ENCODE data around the gene OR6C74. TPM values are rescaled to one million over a fixed set of nuclear protein-coding genes. Genes with fewer than 3 reads are reported as not detected.

OR6C74 gene
- total RNA-seq, 1 donor from 2014 or later, result not detected

DNA sequence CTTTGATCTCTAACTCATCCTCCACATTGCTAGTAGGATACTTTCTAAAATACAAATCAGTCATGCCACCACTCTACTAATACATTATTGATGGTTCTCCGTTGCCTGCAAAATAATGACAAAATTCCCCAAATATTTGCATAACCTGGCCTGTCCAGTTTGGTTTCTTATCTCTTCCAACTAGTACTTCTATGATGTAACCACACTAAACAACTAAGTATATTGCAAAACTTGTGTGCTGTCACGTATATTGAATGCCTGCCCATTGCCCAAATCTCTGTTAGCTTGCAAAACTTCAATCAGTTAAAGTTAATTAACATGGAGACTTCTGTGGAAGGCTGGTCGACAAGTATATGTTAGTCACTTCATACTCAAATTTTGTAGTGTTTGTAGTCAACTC lies 6.5 kb downstream of the OR6C74 start:
- TF ChIP-seq, protein P1, sequence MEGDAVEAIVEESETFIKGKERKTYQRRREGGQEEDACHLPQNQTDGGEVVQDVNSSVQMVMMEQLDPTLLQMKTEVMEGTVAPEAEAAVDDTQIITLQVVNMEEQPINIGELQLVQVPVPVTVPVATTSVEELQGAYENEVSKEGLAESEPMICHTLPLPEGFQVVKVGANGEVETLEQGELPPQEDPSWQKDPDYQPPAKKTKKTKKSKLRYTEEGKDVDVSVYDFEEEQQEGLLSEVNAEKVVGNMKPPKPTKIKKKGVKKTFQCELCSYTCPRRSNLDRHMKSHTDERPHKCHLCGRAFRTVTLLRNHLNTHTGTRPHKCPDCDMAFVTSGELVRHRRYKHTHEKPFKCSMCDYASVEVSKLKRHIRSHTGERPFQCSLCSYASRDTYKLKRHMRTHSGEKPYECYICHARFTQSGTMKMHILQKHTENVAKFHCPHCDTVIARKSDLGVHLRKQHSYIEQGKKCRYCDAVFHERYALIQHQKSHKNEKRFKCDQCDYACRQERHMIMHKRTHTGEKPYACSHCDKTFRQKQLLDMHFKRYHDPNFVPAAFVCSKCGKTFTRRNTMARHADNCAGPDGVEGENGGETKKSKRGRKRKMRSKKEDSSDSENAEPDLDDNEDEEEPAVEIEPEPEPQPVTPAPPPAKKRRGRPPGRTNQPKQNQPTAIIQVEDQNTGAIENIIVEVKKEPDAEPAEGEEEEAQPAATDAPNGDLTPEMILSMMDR (IDR thresholded peaks at IDR 0.05; ENCODE audit: unreplicated experiment), result no peak
- no peaks in the 10 kb centered on the region for H3K9me3 Mint-ChIP-seq (ENCODE audit: unreplicated experiment)
- DNase-seq (ENCODE audit: low spot score), result no peak
- H3K4me1 Mint-ChIP-seq (ENCODE audit: unreplicated experiment), result no peaks in the 10 kb centered on the region
- H3K36me3 Mint-ChIP-seq (ENCODE audit: low read depth, unreplicated experiment), result no peaks in the 10 kb centered on the region
- no peak overlapping the region for H3K4me3 Mint-ChIP-seq (ENCODE audit: unreplicated experiment)
- no peak overlapping the region for H3K27ac Mint-ChIP-seq (ENCODE audit: unreplicated experiment)
- H3K27me3 Mint-ChIP-seq (ENCODE audit: unreplicated experiment), result no peaks in the 10 kb centered on the region

DNA sequence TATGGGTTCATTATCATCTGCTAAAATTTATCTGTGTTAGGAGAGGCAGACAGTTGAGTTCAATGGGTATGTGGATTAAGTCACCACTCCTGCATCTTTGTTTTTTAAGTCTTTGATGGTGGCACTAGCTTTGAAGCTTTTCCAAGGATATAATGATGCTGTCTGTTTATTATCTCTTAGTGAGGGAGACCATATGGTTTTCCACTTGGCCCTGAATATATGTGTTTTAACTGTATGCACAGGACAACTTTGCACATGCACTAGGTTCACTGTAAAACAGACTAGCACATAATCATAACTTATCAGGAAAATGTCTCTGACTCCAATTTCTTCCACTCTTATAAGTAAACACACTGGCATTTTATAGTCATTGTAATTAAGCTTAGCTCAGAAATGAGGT lies 8.9 kb downstream of the OR6C74 start:
- TF ChIP-seq, protein P1 (IDR thresholded peaks at IDR 0.05; ENCODE audit: unreplicated experiment), result no peak
- H3K27me3 Mint-ChIP-seq (ENCODE audit: unreplicated experiment), result no peaks in the 10 kb centered on the region
- H3K27ac Mint-ChIP-seq (ENCODE audit: unreplicated experiment), result no peak overlapping the region
- no peaks in the 10 kb centered on the region for H3K36me3 Mint-ChIP-seq (ENCODE audit: low read depth, unreplicated experiment)
- no peaks in the 10 kb centered on the region for H3K4me1 Mint-ChIP-seq (ENCODE audit: unreplicated experiment)
- no peak for DNase-seq (ENCODE audit: low spot score)
- no peak overlapping the region for H3K4me3 Mint-ChIP-seq (ENCODE audit: unreplicated experiment)
- no peaks in the 10 kb centered on the region for H3K9me3 Mint-ChIP-seq (ENCODE audit: unreplicated experiment)

DNA sequence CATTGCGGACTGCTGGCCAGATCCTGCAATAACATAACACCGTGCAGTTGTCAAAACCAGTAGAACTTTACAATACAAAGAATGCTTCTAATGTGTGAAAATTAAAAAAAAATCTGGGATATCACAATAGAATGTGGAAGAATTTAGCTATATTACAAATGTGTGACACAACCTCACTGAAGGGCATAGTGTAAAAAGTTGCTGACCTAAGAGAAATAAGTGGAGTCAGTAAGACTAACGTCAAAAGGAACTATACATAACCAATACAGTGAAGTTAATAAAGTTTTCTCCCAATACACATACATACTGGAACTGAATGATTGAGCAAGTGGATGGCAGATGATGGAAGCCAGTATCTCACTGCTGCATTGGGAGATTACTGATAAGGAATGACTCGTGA lies 12.4 kb downstream of the OR6C74 start:
- H3K27ac Mint-ChIP-seq (ENCODE audit: unreplicated experiment), result no peak overlapping the region
- DNase-seq (ENCODE audit: low spot score), result no peak
- TF ChIP-seq, protein P1 (IDR thresholded peaks at IDR 0.05; ENCODE audit: unreplicated experiment), result no peak
- H3K4me3 Mint-ChIP-seq (ENCODE audit: unreplicated experiment), result no peak overlapping the region
- H3K36me3 Mint-ChIP-seq (ENCODE audit: low read depth, unreplicated experiment), result no peaks in the 10 kb centered on the region
- no peaks in the 10 kb centered on the region for H3K27me3 Mint-ChIP-seq (ENCODE audit: unreplicated experiment)
- H3K9me3 Mint-ChIP-seq (ENCODE audit: unreplicated experiment), result no peaks in the 10 kb centered on the region
- no peaks in the 10 kb centered on the region for H3K4me1 Mint-ChIP-seq (ENCODE audit: unreplicated experiment)

DNA sequence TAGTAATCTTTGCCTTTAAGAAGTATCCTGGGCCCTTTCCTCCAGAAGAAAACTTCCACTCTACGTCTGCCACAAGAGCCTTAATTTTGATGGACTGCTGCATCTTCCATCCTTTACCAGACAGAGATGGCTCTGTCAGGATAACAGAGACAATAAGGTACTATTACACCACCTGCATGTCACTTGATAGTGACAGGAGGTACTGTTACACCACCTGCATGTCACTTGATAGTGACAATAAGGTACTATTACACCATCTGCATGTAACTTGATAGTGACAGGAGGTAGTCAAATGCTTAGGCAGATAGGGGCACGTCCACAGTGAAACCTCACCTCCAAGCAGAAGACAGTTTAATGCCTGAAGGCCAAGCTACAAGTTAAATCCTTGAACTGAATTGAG lies 13.9 kb downstream of the OR6C74 start:
- no peak overlapping the region for H3K4me3 Mint-ChIP-seq (ENCODE audit: unreplicated experiment)

DNA sequence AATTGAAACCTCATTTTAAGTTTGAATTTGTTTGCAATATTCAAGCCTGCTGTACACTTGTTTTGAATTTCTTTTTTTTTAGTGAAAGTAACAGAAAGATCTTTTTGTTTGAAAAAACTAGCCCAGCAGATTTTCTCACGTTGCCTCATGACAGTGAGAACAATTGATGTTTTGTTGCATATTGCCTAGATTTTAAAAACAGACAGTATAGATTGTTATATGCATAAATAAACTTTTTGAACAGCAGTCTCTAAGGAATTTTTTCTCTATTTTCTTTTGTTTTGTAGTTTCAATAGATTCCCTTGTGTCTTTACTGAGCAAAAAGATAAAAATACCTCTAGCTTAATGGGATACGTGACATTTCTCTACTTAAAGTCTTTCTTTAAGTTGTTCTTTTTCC lies 36.6 kb downstream of the OR6C74 start:
- no peak for DNase-seq (ENCODE audit: low spot score)
- H3K27ac Mint-ChIP-seq (ENCODE audit: unreplicated experiment), result no peak overlapping the region
- no peak overlapping the region for H3K4me3 Mint-ChIP-seq (ENCODE audit: unreplicated experiment)
- H3K4me1 Mint-ChIP-seq (ENCODE audit: unreplicated experiment), result no peaks in the 10 kb centered on the region
- H3K27me3 Mint-ChIP-seq (ENCODE audit: unreplicated experiment), result no peaks in the 10 kb centered on the region
- TF ChIP-seq, protein P1 (IDR thresholded peaks at IDR 0.05; ENCODE audit: unreplicated experiment), result no peak
- no peaks in the 10 kb centered on the region for H3K9me3 Mint-ChIP-seq (ENCODE audit: unreplicated experiment)
- no peaks in the 10 kb centered on the region for H3K36me3 Mint-ChIP-seq (ENCODE audit: low read depth, unreplicated experiment)

More for the DNA sequence above, 13.9 kb downstream of the OR6C74 start:
- TF ChIP-seq, protein P1 (IDR thresholded peaks at IDR 0.05; ENCODE audit: unreplicated experiment), result no peak
- no peaks in the 10 kb centered on the region for H3K4me1 Mint-ChIP-seq (ENCODE audit: unreplicated experiment)
- H3K36me3 Mint-ChIP-seq (ENCODE audit: low read depth, unreplicated experiment), result no peaks in the 10 kb centered on the region
- H3K27ac Mint-ChIP-seq (ENCODE audit: unreplicated experiment), result no peak overlapping the region
- no peak for DNase-seq (ENCODE audit: low spot score)
- H3K9me3 Mint-ChIP-seq (ENCODE audit: unreplicated experiment), result no peaks in the 10 kb centered on the region
- H3K27me3 Mint-ChIP-seq (ENCODE audit: unreplicated experiment), result no peaks in the 10 kb centered on the region

All from endothelial cell (in vitro differentiated cells).